Lower leg skin (tissue), 4 donors: ENCODE results near the gene TMEM145. TPM values are rescaled to one million over a fixed set of nuclear protein-coding genes. Genes with fewer than 3 reads are reported as not detected.
A peak's percentile ranks its signal among the peaks of the same experiment; 100 is the strongest.
"Not testable (repeated sequence)": the region's sequence is repeated elsewhere in the genome, so short reads cannot be mapped to it uniquely, and the experiment has no call there.

Source experiments
- DNase-seq, 2 donors: peaks; one replicate each; pipeline ENCODE4 v3.0.0-alpha.2; 2019; ENCODE audit warnings: low spot score in 2 of 2
- H3K4me3 ChIP-seq: fragments of 200-600 bp; sonication (generic); 2 replicates; pipeline ENCODE4 v1.5.1; 2017; ENCODE audit warnings: mild to moderate bottlenecking, low read depth; ENCODE audit not compliant: poor library complexity, severe bottlenecking
- CTCF ChIP-seq, 3 donors: fragments of 450-650 bp; IDR thresholded peaks; one replicate each; pipeline ENCODE4 v1.5.1; 2016; ENCODE audit warnings: antibody characterized with exemption in 3 of 3, mild to moderate bottlenecking in 3 of 3, moderate library complexity in 2 of 3
- POLR2A ChIP-seq, 2 donors: fragments of 450-650 bp; IDR thresholded peaks; one replicate each; pipeline ENCODE4 v1.6.1; 2016 to 2017; ENCODE audit warnings: antibody characterized with exemption in 2 of 2, mild to moderate bottlenecking in 1 of 2, moderate library complexity in 1 of 2
- WGBS, 2 donors: methylation state at CpG; one replicate each; pipeline ENCODE4 v1.1.5; 2018; 5-methylcytosine and 5-hydroxymethylcytosine counted together
- intact Hi-C: fragments of 100-400 bp; cut with DNase I; formaldehyde crosslinking; loops from one replicate; pipeline ENCODE4 v1.15.0; 2023; ENCODE audit warnings: low total_unique reads
- total RNA-seq, 4 donors: library from RNA; depleted of rRNA; stranded (reverse); fragments of >200 nt; gene quantifications; one replicate each; pipeline ENCODE4 v1.1.0, GENCODE V29; 2016

The TMEM145 gene
- under 1 TPM in 1 of 4 donors, not detected in 3; 0.88 TPM for total RNA-seq

GRCh38 chr19:42313096-42313839, at the start of gene TMEM145:
TSS of gene TMEM145 (plus strand) at chr19:42313309. CDS start at chr19:42313377, 68 bp downstream.
- peak within 1 kb of the TSS; percentile 31 for H3K4me3 ChIP-seq
- no peak for DNase-seq
- 1 to 2% methylated on average over 42 to 62 of the region's 67 CpGs for WGBS, 2 donors
- intact Hi-C loops, result loop anchor here (10.0 kb wide), 1 partner anchor 188 kb away; no protein-coding TSS in a partner anchor
- TF ChIP-seq CTCF (IDR thresholded peaks at IDR 0.05) (no peak), POLR2A (IDR thresholded peaks at IDR 0.05) (no peak)

- H3K4me3 ChIP-seq, DNase-seq, intact Hi-C loops: not testable (repeated sequence)
- 86 to 89% methylated on average over 4 of the region's 4 CpGs for WGBS, 2 donors
These were observed 47.0 kb upstream of the TMEM145 start for GRCh38 chr19:42266105-42266504.

GRCh38 chr19:42266928-42267603, 46.0 kb upstream of the TMEM145 start:
- H3K4me3 ChIP-seq, intact Hi-C loops: not testable (repeated sequence)
- WGBS, 2 donors, result 91 to 92% methylated on average over 25 of the region's 25 CpGs
- DNase-seq, result peak in 1 of 2 donors; percentile 15

GRCh38 chr19:42267644-42268141, 45.4 kb upstream of the TMEM145 start:
- intact Hi-C loops, result no loop called here
- peak overlapping the region; percentile 4 for H3K4me3 ChIP-seq
- no peak for TF ChIP-seq POLR2A (IDR thresholded peaks at IDR 0.05)
- TF ChIP-seq CTCF (IDR thresholded peaks at IDR 0.05), result no peak
- 5 to 8% methylated on average over 12 to 13 of the region's 13 CpGs for WGBS, 2 donors
- DNase-seq, result no peak

- intact Hi-C loops, result no loop called here
- peak in 1 of 2 donors; percentile 8 for TF ChIP-seq POLR2A (IDR thresholded peaks at IDR 0.05)
- peak in 1 of 3 donors; percentile 15 for TF ChIP-seq CTCF (IDR thresholded peaks at IDR 0.05)
- peak overlapping the region; percentile 57 for H3K4me3 ChIP-seq
- peak; percentile 100 for DNase-seq
- 0 to 1% methylated on average over 33 to 38 of the region's 46 CpGs for WGBS, 2 donors
These were observed 44.9 kb upstream of the TMEM145 start for GRCh38 chr19:42268142-42268703.

GRCh38 chr19:42268704-42269477, 44.2 kb upstream of the TMEM145 start, which contains the start of gene CIC:
TSS of gene CIC (plus strand) at chr19:42269252. CDS start at chr19:42271784, 2,532 bp downstream.
- WGBS, 2 donors, result 1 to 2% methylated on average over 41 to 50 of the region's 52 CpGs
- intact Hi-C loops, result no loop called here
- TF ChIP-seq CTCF (IDR thresholded peaks at IDR 0.05) (no peak), POLR2A (IDR thresholded peaks at IDR 0.05) (no peak)

More at GRCh38 chr19:42268704-42269477, 44.2 kb upstream of the TMEM145 start, which contains the start of gene CIC:
- peak within 1 kb of the TSS; percentile 57 for H3K4me3 ChIP-seq
- DNase-seq, result peak; percentile 100
